HL-60 (cell line): ENCODE data around the gene OR7C1.

Experiments
- TF ChIP-seq, protein P1 (sequence below): IDR thresholded peaks from one replicate; pipeline ENCODE4 v1.5.1; 2011; ENCODE audit warnings: low read length, control low read depth, inconsistent platforms; ENCODE audit not compliant: insufficient read depth
- TF ChIP-seq, protein P2 (sequence below): IDR thresholded peaks from 2 replicates; pipeline ENCODE4 v1.6.1; 2012; ENCODE audit warnings: low read depth; ENCODE audit not compliant: insufficient replicate concordance

DNA sequence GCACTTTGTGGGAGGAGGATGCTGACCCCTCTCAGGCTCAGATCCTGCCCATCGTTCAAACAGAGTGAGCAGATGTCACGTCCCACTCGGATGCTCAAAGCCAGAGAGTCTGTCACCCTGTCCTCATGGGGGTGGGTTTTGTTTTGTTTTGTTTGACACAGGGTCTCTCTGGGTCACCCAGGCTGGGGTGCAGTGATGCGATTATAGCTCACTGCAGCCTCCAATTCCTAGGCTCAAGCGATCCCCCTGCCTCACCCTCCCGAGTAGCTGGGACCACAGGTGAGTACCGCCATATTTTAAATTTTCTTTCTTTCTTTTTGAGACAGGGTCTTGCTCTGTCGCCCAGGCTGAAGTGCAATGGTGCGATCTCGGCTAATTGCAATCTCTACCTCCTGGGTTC is 60.6 kb downstream of the OR7C1 start:
- TF ChIP-seq, protein P1, sequence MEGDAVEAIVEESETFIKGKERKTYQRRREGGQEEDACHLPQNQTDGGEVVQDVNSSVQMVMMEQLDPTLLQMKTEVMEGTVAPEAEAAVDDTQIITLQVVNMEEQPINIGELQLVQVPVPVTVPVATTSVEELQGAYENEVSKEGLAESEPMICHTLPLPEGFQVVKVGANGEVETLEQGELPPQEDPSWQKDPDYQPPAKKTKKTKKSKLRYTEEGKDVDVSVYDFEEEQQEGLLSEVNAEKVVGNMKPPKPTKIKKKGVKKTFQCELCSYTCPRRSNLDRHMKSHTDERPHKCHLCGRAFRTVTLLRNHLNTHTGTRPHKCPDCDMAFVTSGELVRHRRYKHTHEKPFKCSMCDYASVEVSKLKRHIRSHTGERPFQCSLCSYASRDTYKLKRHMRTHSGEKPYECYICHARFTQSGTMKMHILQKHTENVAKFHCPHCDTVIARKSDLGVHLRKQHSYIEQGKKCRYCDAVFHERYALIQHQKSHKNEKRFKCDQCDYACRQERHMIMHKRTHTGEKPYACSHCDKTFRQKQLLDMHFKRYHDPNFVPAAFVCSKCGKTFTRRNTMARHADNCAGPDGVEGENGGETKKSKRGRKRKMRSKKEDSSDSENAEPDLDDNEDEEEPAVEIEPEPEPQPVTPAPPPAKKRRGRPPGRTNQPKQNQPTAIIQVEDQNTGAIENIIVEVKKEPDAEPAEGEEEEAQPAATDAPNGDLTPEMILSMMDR, result no peak
- TF ChIP-seq, protein P2, sequence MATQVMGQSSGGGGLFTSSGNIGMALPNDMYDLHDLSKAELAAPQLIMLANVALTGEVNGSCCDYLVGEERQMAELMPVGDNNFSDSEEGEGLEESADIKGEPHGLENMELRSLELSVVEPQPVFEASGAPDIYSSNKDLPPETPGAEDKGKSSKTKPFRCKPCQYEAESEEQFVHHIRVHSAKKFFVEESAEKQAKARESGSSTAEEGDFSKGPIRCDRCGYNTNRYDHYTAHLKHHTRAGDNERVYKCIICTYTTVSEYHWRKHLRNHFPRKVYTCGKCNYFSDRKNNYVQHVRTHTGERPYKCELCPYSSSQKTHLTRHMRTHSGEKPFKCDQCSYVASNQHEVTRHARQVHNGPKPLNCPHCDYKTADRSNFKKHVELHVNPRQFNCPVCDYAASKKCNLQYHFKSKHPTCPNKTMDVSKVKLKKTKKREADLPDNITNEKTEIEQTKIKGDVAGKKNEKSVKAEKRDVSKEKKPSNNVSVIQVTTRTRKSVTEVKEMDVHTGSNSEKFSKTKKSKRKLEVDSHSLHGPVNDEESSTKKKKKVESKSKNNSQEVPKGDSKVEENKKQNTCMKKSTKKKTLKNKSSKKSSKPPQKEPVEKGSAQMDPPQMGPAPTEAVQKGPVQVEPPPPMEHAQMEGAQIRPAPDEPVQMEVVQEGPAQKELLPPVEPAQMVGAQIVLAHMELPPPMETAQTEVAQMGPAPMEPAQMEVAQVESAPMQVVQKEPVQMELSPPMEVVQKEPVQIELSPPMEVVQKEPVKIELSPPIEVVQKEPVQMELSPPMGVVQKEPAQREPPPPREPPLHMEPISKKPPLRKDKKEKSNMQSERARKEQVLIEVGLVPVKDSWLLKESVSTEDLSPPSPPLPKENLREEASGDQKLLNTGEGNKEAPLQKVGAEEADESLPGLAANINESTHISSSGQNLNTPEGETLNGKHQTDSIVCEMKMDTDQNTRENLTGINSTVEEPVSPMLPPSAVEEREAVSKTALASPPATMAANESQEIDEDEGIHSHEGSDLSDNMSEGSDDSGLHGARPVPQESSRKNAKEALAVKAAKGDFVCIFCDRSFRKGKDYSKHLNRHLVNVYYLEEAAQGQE, result no peak
